ENCODE measurements around the gene COX4I2.
"Not testable (repeated sequence)": the region's sequence is repeated elsewhere in the genome, so short reads cannot be mapped to it uniquely, and the experiment has no call there.

DNA sequence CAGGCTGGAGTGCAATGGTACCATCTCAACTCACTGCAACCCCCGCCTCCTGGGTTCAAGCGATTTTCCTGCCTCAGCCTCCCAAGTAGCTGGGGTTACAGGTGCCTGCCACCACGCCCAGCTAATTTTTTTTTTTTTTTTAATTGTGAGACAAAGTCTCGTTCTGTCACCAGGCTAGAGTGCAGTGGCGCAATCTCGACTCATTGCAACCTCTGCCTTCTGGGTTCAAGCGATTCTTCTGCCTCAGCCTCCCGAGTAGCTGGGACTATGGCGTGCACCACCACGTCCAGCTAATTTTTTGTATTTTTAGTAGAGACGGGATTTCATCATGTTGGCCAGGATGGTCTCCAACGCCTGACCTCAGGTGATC, 25.5 kb upstream of the COX4I2 start:
- TF ChIP-seq, protein P1, sequence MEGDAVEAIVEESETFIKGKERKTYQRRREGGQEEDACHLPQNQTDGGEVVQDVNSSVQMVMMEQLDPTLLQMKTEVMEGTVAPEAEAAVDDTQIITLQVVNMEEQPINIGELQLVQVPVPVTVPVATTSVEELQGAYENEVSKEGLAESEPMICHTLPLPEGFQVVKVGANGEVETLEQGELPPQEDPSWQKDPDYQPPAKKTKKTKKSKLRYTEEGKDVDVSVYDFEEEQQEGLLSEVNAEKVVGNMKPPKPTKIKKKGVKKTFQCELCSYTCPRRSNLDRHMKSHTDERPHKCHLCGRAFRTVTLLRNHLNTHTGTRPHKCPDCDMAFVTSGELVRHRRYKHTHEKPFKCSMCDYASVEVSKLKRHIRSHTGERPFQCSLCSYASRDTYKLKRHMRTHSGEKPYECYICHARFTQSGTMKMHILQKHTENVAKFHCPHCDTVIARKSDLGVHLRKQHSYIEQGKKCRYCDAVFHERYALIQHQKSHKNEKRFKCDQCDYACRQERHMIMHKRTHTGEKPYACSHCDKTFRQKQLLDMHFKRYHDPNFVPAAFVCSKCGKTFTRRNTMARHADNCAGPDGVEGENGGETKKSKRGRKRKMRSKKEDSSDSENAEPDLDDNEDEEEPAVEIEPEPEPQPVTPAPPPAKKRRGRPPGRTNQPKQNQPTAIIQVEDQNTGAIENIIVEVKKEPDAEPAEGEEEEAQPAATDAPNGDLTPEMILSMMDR (IDR thresholded peaks at IDR 0.05) = not testable (repeated sequence)
- TF ChIP-seq POLR2AphosphoS5, POLR2A (IDR thresholded peaks at IDR 0.05): not testable (repeated sequence)

Data from breast epithelium (tissue), 3 donors.